GM12801 (cell line): ENCODE results near the gene SH3BGRL.

Source experiments
- TF ChIP-seq, protein P1 (sequence below): IDR thresholded peaks from one replicate; pipeline ENCODE4 v1.5.1; 2011; ENCODE audit warnings: control low read depth; ENCODE audit not compliant: insufficient read length; ENCODE audit errors: extremely low read depth

Gene SH3BGRL

DNA sequence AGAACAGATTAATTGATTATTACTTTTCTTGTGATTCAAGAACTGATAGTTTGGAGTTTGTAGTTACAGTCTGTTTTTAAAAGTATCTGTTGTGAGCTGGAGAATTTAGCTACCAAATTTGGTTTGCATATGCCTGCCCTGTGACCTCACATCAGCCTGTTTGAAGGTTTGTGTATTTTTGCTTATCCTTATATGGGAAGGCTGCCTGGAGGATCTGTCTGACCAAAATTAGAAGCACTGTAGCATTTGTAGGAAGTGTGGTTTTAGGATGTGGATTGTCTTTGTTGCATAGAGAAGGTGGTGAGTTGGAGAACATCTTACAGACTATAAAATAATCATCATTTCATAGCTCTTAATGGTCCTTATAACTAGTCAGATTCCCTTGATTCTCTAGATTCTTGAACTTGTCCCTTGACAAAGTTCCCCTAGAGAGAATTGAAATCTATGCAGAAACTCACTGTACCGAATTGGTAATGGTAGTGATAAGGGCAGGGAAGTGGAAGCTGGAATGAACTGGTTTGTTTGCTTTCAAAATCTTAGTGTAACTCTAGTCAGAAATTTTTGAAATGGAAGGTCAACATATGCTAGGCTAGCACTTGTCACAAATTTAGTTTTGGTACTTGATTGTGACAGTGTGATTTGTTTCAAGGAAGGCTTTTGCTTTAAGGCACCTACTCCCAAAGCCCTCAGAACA is 57.3 kb downstream of the SH3BGRL start:
- TF ChIP-seq, protein P1, sequence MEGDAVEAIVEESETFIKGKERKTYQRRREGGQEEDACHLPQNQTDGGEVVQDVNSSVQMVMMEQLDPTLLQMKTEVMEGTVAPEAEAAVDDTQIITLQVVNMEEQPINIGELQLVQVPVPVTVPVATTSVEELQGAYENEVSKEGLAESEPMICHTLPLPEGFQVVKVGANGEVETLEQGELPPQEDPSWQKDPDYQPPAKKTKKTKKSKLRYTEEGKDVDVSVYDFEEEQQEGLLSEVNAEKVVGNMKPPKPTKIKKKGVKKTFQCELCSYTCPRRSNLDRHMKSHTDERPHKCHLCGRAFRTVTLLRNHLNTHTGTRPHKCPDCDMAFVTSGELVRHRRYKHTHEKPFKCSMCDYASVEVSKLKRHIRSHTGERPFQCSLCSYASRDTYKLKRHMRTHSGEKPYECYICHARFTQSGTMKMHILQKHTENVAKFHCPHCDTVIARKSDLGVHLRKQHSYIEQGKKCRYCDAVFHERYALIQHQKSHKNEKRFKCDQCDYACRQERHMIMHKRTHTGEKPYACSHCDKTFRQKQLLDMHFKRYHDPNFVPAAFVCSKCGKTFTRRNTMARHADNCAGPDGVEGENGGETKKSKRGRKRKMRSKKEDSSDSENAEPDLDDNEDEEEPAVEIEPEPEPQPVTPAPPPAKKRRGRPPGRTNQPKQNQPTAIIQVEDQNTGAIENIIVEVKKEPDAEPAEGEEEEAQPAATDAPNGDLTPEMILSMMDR = no peak

DNA sequence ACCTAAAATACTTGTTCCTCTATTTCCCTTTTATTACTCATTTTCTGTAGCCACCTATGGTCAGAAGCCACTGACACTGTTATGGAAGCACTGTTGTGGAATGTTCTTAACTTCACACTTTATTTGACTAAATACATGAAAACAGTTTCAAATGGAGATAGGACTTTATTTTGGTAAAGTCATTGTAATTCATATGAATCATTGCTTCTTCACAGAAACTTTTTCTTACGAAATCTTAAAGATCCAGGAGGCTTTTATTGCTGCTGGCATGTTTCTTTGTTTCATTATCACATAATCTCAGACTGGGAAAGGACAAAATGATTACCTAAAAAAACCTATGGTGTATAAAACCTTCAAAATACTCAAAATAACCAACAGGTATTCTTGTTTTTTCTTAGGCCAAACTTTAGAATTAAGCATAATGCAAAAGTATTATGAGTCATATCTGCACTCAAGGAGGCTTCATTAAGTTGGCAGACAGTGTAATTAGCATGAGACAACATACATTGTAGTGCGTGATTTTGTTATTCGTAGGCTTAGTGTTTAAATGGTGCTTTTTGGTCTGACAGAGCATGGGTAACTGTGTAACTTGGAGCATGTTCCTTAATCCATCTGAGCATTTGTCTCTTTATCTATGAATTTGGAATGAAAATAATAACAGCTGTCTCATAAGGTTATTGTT is 58.0 kb downstream of the SH3BGRL start:
- TF ChIP-seq, protein P1 = no peak

DNA sequence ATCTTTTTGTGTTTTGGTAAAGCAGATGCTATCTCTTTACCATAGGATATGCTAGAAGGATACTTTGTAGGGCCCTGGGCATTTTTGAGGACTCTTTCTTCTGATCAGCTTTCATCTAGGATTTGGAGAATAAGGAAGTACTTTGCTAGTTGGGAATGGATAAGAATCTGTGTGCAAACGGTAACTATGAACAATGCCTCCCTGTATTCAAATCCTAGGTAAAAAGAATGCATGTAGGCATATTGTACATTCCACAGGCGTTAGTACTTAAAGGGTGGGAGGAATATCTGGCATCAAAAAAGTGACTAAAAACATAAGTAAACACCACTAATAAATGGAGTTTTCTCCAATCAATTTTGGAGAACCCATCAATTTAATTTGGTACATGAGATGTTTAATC is 59.7 kb downstream of the SH3BGRL start:
- TF ChIP-seq, protein P1 = no peak

DNA sequence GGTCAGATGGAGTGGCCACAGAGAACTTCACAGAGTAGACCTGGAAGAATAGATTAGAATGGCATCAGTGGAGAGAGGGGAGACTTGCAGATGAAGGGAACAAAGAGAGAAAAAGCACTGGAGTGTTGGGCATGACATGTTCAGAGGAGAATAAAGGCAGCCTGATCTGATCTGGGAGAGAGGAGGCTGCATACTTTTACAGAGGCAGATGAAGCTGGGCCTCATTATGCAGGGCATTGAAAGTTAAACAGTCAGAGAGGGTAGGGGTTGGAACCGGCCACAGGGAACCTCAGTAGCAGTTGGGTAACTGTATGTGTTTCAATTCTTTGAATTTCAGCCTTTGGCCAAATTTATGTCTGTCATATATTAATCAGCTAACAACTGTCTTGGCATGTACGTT is 61.2 kb downstream of the SH3BGRL start:
- TF ChIP-seq, protein P1 = no peak

DNA sequence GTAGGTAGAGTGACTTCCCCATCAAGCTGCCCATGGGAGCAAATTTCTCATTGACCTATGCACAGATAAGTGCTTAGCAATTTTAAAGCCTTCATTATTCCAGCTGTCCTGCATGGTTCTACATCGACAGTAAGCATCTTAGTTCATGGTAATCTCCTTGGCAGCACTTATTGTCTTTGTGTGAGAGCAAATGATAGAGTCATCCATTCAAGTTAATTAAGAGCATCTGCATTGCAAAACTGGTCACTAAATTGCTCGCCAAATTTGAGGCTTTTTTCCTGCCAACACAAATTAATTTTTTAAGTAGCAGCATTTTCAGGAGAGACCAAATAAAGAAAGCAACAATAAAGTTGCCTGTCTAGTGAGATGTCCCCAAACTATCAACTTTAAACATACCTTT is 76.7 kb downstream of the SH3BGRL start:
- TF ChIP-seq, protein P1 = no peak

DNA sequence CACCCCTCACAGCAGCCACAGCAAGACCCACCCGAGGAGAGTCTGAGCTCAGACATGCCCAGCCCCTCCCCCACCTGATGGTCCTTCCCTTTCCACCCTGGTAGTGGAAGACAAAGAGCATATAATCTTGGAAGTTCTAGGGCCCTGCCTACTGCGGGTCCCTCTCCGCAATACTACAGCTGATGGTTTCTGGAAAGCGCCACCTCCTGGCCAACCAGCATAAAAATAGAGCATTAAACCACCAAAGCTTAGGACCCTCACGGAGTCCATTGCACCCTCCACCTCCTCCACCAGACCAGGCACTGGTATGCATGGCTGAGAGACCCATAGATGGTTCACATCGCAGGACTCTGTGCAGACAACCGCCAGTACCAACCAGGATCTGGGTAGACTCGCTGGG is 78.2 kb downstream of the SH3BGRL start:
- TF ChIP-seq, protein P1 = no peak

DNA sequence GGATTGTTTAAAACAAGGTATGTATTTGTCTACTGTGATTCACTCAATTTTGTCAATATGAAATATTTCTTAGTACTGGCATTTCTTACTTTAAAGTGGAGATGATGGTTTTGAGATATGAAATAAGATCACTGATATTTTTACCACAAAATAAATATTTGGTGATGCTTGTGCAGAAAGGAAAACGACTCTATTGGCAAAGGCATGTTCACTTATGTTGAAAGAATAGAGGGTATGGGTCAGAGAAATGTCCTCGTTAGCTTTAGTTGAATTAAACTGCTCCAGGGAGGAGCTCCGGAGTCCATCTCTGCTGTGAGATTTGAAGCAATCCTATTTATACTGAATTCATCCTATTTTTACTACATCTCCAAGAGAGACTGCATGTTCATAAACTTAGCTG is 84.2 kb downstream of the SH3BGRL start:
- TF ChIP-seq, protein P1 = no peak
